ENCODE results near the gene KRTAP5-3. TPM values are rescaled to one million over a fixed set of nuclear protein-coding genes. Genes with fewer than 3 reads are reported as not detected.

The KRTAP5-3 gene
- total and polyA plus RNA-seq, 7 donors, result not detected

GRCh38 chr11:1561955-1562354, 46.3 kb downstream of the KRTAP5-3 start:
- WGBS, 3 donors, result 84 to 85% (median 85%) methylated on average over 5 of the region's 5 CpGs
- Histone ChIP-seq H3K9me3 (no peaks in the 10 kb centered on the region), H3K36me3 (ENCODE audit: insufficient read depth in 1 of 2, low read depth in 1 of 2) (peaks cover 0 to 44% of the 10 kb centered on the region in 2 donors), H3K27me3 (ENCODE audit: insufficient read depth in 3 of 3, low read length in 2 of 3) (no peaks in the 10 kb centered on the region), H3K27ac (no peak overlapping the region), H3K4me1 (peaks cover 50% of the 10 kb centered on the region), H3K4me3 (no peak overlapping the region)
- intact Hi-C loops (cut with DNase I), result no loop called here
- no peak for ATAC-seq
- TF ChIP-seq CTCF (IDR thresholded peaks at IDR 0.05), result no peak
- DNase-seq, result peak in 1 of 2 donors; percentile 43

GRCh38 chr11:1561266-1561665, 47.0 kb downstream of the KRTAP5-3 start:
- peaks cover 44% of the 10 kb centered on the region for H3K4me1 ChIP-seq
- no peaks in the 10 kb centered on the region for H3K27me3 ChIP-seq (ENCODE audit: insufficient read depth in 3 of 3, low read length in 2 of 3)
- H3K9me3 ChIP-seq, result no peaks in the 10 kb centered on the region
- ATAC-seq (no peak), DNase-seq (peak in 1 of 2 donors; percentile 45)
- WGBS, 3 donors, result 91 to 95% (median 93%) methylated on average over 17 of the region's 17 CpGs
- peak overlapping the region; percentile 89 for H3K27ac ChIP-seq
- peaks cover 0 to 46% of the 10 kb centered on the region in 2 donors for H3K36me3 ChIP-seq (ENCODE audit: insufficient read depth in 1 of 2, low read depth in 1 of 2)
- intact Hi-C loops (cut with DNase I), result no loop called here
- H3K4me3 ChIP-seq, result no peak overlapping the region
- no peak for TF ChIP-seq CTCF (IDR thresholded peaks at IDR 0.05)

- peaks cover 0 to 48% of the 10 kb centered on the region in 2 donors for H3K36me3 ChIP-seq (ENCODE audit: insufficient read depth in 1 of 2, low read depth in 1 of 2)
- intact Hi-C loops (cut with DNase I), result no loop called here
- H3K9me3 ChIP-seq, result no peaks in the 10 kb centered on the region
- TF ChIP-seq CTCF (IDR thresholded peaks at IDR 0.05), result no peak
- ATAC-seq (no peak), DNase-seq (peak in 1 of 2 donors; percentile 49)
- peaks cover 44% of the 10 kb centered on the region for H3K4me1 ChIP-seq
- peak overlapping the region; percentile 89 for H3K27ac ChIP-seq
- H3K4me3 ChIP-seq, result no peak overlapping the region
- 74 to 80% (median 76%) methylated on average over 8 of the region's 8 CpGs for WGBS, 3 donors
- no peaks in the 10 kb centered on the region for H3K27me3 ChIP-seq (ENCODE audit: insufficient read depth in 3 of 3, low read length in 2 of 3)
Measured at GRCh38 chr11:1560649-1561251, 47.5 kb downstream of the KRTAP5-3 start.

GRCh38 chr11:1560002-1560648, 48.1 kb downstream of the KRTAP5-3 start:
- H3K4me1 ChIP-seq, result peaks cover 44% of the 10 kb centered on the region
- WGBS, 3 donors, result 45 to 59% (median 54%) methylated on average over 14 to 15 of the region's 15 CpGs
- peaks cover 0 to 48% of the 10 kb centered on the region in 2 donors for H3K36me3 ChIP-seq (ENCODE audit: insufficient read depth in 1 of 2, low read depth in 1 of 2)
- peak overlapping the region; percentile 89 for H3K27ac ChIP-seq
- no peaks in the 10 kb centered on the region for H3K27me3 ChIP-seq (ENCODE audit: insufficient read depth in 3 of 3, low read length in 2 of 3)
- no peak overlapping the region for H3K4me3 ChIP-seq
- ATAC-seq, result peak in 1 of 4 donors; percentile 6
- TF ChIP-seq CTCF (IDR thresholded peaks at IDR 0.05), result no peak
- intact Hi-C loops (cut with DNase I), result no loop called here
- no peaks in the 10 kb centered on the region for H3K9me3 ChIP-seq
- DNase-seq, result no peak
